Activated CD8-positive, alpha-beta memory T cell treated with anti-CD3 and anti-CD28 coated beads, Interleukin-2, amount 50 U/mL, for 4 hours (primary cell): ENCODE data around the gene IPP.
"Not testable (repeated sequence)": the region's sequence is repeated elsewhere in the genome, so short reads cannot be mapped to it uniquely, and the experiment has no call there.

Experiments used
- DNase-seq: peaks from one replicate; pipeline ENCODE4 v3.0.0-alpha.2; 2020

IPP gene

DNA sequence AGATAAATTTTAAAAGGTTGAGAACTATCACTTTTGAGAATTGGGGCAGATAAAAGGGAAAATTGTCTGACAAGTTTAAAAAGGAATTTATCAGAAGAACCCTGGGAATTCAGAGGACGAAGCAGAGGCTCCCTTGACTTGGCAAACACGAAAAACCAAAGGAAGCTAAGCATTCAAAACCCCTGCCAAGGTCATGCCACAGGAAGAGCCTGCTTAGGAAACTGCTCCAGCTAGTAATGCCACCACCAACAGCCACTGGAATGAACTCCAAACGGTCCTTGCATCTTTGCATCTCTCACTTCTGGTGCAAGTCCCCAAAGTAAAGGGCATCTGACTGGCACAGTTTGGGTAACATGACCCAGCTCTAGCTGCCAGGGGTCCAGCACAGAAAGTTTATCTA lies 71.3 kb downstream of the IPP start:
- DNase-seq: no peak

DNA sequence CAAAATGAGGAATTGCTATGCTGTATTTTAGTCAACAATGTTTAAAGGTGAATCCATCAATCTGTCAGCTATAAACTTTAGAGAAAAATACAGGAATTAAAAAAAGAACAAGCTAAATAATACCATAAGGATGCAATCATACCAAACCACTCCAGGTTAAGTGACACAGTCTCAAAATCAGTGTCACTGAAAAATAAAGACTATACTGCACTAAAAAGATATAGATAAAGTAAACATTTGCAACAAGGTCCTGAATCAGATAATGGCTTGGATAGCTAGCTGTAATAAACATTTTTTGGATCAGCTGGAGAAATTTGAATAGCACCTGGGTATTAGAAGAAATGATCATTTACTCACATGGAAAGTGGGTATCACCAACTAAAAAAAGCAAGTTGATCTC lies 72.0 kb downstream of the IPP start:
- DNase-seq: no peak

DNA sequence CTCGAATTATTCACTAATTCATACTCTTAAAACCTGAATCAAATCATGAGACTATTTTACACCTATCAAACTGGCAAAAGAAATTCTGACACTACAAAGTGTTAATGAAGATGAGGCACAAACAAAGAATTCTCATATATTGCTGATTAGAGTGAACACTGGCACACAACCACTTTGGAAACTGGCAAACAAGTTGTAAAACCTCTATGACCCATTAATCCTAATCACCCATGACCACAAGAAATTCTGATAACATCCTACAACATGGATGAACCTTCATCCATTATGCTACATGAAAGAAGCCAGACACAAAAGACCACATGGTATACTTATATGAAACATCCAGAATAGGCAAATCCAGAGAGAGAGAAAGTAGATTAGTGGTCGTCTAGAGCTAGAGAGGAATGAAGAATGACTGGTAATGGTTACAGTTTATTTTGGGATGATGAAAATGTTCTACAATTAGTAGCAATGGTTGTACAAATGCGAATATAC lies 72.7 kb downstream of the IPP start:
- DNase-seq: no peak

DNA sequence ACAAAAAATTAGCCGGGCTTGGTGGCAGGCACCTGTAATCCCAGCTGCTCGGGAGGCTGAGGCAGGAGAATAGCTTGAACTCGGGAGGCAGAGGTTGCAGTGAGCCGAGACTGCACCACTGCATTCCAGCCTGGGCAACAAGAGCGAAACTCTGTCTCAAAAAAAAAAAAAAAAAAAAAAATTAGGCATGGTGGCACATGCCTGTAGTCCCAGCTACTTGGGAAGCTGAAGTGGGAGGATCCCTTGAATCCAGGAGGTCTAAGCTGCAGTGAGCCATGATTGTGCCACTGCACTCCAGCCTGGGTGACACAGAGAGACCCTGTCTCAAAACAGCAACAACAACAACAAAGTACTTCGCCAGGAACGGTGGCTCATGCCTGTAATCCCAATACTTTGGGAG lies 73.9 kb downstream of the IPP start:
- DNase-seq: not testable (repeated sequence)

DNA sequence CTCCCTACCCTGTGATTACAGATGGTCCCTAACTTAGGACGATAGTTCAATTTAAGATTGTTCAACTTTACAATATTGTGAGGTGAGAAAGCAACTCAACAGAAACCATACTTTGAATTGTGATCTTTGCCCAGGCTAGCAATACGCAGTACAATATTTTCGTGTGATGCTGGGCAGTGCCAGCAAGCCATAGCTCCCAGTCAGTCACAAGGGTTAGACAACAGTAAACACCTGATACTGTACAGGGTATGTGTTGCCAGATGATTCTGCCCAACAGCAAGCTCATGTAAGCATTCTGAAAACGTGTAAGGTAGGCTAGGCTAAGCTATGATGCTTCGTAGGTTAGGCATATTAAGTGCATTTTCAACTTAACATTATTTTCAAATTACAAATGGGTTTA lies 76.0 kb downstream of the IPP start:
- no peak for DNase-seq

DNA sequence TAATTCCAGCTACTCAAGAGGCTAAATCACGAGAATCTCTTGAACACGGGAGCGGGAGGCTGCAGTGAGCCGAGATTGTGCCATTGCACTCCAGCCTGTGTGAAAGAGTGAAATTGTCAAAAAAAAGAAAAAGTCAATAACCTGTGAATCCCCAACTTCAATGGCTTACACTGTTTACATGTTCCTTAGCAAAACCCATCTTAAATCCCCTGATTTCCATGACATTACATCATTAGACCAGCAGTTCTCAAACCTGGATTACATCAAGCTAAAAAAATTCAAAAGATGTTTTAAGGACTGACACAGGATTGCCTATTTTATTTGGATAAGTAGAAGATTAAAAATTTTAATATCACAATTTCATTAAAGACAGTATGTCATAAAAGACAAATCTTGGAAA lies 76.5 kb downstream of the IPP start:
- DNase-seq: no peak

DNA sequence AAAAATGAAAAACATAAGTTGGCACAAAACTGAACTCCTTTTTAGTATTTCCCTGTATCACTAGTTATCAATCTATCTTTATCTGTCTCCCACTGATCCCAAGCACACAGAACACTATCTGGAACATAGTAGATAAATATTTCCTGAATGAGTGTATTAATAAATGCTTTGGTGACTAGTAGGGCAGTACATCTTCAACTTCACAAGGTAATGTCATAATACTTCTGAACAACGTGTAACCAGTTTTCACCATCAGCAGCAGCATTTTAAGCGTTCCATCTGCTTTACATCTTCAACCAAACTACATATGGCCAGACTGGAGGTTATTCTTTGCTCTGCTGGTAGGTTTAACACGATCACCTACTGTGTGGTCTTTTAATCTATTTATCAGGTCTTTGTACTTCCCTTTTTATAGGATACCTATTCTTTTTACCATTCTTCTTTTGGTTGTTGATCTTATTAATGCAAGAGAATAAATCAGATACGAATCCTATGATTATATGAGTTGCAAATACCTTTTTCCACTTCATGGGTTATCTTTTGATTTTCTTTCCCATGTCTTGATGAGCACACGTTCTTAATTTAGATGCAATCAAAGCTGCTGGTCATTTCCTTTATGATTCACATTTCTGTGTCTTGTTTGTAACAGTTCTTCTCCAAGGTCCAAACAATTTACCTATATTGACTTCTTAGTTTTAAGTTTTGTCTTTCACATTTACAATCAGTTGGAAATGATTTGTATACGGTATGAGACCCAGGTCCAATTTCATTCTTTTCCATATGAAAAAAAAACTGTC lies 80.4 kb downstream of the IPP start:
- DNase-seq: no peak

DNA sequence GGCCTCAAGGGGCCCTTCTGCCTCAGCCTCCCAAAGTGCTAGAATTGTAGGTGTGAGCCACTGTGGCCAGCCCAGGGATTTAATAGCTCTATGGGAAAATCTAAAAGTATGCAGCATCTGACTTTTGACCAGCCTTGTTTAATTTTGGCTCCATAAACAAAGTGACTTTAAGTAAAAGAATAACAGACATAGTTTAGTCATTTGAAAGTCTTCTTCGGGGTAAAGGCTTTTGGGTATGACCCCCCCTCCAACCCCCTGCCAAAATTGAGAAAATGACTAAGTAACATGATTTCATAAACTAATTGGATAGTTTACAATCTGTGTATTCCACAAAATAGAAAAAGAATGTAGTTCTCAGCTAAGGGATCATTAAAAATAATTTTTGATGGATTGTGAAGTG lies 81.1 kb downstream of the IPP start:
- no peak for DNase-seq

DNA sequence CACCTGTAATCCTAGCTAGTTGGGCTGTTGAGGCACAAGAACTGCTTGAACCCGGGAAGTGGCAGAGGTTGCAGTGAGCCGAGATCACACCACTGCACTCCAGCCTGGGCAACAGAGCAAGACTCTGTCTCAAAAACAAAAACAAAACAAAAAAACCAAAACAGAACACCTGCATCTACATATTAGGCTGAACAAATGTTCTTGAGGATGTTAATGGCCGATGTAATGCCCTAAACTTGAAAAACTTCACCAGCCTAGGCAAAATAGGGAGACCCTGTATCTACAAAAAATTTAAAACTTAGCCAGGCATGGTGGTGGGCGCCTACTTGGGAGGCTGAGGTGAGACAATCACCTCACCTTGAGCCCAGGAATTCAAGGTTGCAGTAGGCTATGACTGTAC lies 81.9 kb downstream of the IPP start:
- DNase-seq: no peak

DNA sequence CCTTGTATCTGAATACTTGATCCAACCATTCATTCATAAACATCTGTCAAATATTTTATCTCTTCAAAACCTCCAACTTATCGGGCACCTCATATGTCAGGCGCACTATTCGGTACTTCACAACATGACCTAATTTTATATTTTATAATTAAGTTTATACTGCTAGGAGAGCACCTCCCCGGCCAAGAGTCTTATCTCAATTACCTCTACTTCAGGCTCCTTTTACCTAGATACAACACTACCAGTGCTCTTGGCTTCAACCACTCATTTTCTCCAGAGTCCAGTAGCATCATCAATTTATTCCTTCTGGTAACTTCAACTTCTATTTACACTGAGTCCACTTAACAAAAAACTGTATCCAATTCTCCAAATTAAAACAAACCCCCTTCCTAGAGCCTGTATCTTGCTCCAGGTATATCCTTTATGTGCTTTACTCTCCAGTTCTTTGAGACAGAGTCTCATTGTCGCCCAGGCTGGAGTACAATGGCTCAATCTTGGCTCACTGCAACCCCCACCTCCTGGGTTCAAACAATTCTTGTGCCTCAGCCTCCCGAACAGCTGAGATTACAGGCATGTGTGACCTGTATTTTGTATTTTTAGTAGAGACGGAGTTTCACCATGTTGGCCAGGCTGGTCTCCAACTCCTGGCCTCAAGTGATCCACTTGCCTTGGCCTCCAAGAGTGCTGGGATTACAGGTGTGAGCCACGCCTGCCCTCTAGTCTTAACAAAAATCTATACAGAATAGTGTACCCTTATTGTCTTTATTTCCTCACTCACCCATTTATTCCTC lies 82.9 kb downstream of the IPP start:
- DNase-seq: no peak

DNA sequence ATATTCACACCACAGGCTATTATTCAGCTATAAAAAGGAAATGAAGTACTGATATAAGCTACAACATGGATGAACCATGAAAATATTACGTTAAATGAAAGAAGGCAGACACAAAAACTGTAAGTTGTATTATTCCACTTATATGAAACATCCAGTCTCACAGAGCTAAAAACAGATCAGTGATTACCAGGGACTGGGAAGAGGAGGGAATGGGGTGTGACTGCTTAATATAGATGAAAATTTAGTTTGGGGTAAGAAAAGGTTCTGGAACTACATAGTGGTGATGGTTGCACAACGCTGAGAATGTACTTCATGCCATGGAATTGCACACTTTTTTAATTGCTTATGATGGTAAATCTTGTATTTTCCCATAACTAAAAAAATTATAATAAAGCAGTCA lies 83.6 kb downstream of the IPP start:
- DNase-seq: no peak

DNA sequence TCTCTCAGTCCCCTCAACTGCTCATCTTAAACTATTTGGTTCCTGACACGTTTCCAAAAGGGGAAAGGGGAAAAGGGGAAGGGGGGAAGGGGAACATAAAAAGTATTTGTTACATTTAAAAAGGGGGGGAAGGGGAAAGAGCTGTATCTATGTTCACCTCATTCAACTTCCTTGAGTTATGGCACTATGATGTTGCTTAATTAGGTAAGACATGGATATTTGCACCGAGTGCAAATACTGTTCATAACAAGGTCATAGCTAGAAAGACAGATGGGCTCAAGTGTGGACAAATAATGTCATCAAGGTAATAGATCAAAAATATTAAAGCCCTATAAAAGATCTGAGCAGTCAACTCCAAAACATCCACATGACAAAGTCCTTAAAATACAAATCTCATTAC lies 90.1 kb downstream of the IPP start:
- no peak for DNase-seq

DNA sequence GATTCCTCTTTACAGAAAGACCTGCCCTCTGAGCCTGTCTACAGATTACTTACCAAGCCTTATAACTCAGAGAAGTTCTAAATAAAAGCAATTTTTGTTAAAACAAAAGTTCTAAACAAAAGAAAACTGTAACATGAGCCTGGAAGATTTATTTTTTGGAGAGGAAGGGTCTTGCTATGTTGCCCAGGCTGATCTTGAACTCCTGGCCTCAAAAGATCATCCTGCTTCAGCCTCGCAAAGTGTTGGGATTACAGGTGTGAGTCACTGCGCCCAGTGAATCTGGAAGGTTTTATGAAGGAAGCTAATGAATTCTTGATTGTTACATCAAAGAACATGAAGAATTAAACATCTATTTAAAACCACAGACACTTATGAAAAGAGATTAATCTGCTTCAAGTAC lies 91.2 kb downstream of the IPP start:
- DNase-seq: no peak

DNA sequence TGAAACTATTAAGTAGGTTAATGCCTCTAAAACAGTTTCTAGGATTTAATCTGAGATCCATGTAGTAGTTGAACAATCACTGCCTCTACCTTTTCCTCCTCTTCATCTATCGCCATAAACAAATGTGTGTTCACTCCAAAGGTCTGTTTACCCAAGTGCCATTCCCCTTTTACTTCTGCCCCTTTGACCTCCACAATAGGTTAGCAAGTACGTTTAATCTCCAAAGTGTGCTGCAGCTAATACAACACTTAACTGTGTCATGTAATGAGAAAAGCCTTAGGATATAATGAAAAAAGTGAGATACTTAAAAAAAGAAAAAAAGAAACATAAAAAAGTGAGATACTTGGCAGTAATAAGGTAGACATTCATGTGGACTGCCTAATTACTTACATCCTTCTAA lies 92.3 kb downstream of the IPP start:
- DNase-seq: no peak

DNA sequence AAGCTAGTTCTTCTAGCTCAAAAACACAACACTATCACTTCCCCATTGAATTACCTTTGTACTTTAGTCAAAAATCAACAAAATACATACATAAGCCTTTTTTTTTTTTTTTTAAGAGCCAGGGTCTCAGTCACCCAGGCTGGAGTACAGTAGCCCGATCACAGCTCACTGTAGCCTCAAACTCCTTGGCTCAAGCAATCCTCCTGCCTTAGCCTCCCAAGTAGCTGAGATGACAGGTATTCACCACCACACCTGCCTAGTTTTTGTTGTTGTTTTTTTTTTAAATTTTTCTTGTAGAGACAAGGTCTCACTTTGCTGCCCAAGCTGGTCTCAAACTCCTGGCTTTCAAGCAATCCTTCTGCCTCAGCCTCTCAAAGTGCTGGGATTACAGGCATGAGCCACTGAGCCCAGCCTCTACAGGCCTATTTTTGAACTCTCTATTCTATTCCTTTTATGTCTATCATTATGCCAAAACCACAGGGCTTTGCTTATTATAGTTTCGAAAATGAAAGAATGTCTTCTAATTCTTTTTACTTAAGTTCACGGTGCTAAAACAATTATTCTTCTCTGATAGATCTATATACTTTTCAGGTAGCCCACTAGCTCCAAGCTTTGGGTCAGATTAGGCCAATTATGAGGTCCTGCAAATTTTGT lies 93.8 kb downstream of the IPP start:
- no peak for DNase-seq

DNA sequence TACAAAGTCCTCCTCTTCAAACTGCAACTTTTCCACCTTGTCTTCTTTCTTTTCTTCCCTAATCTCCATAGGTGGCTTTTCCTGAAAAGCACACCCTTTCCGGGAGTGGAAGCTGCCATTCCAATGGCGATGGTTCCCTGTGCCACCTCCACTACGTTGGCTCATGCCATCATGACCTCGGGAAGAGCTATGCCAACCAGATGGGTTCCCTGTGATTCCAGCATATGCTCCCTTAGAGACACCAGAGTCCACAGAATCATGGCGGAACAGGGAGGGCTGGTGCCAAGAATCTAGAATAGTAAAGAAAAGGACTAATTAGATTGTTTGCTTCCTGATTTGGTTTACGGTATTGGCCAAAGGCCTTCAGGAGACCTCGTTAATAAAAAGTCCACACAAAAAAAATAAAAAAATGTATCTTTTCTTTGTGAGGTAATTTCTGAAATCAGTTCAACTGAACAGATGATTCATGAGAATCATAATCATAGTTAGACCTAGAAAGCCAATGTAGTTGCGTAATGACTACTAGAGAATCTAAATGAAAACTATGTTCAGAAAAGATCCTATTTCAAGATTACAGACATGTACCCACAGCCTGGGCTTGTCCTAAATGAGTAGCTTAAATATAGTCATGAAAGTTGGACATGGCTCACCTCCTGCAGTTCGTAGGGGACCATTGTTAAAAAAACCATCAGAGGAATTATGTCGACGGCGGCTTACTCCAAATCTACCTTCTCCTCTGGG lies 95.7 kb downstream of the IPP start:
- DNase-seq: no peak
